Right lung (tissue), 5 donors: ENCODE results near the gene SHF. TPM values are rescaled to one million over a fixed set of nuclear protein-coding genes. Genes with fewer than 3 reads are reported as not detected.

Experiments used
- DNase-seq, 2 donors: peaks; one replicate each; pipeline ENCODE4 v3.0.0-alpha.2; 2013
- polyA plus RNA-seq, 5 donors: library from polyadenylated mRNA; unstranded; fragments of 120-200 nt; gene quantifications; one replicate each; pipeline versions ENCODE4 v1.2.1 to v1.2.3, GENCODE V29; 2013; ENCODE audit warnings: inconsistent platforms in 1 of 5, low replicate concordance in 1 of 5; ENCODE audit not compliant: insufficient read length in 5 of 5, insufficient read depth in 1 of 5

Gene SHF
- polyA plus RNA-seq, 5 donors = 29.6 to 40.9 (median 35.3) TPM

- no peak for DNase-seq
These were observed 58.1 kb downstream of the SHF start, which contains the start of the genes DUOX1 and DUOXA1 for GRCh38 chr15:45129651-45130129. TSS of gene DUOX1 (plus strand) at chr15:45129994. CDS start at chr15:45131967, 1,973 bp downstream. TSS of gene DUOXA1 (minus strand) at chr15:45129879. CDS start at chr15:45123014, 6,865 bp downstream.

DNA sequence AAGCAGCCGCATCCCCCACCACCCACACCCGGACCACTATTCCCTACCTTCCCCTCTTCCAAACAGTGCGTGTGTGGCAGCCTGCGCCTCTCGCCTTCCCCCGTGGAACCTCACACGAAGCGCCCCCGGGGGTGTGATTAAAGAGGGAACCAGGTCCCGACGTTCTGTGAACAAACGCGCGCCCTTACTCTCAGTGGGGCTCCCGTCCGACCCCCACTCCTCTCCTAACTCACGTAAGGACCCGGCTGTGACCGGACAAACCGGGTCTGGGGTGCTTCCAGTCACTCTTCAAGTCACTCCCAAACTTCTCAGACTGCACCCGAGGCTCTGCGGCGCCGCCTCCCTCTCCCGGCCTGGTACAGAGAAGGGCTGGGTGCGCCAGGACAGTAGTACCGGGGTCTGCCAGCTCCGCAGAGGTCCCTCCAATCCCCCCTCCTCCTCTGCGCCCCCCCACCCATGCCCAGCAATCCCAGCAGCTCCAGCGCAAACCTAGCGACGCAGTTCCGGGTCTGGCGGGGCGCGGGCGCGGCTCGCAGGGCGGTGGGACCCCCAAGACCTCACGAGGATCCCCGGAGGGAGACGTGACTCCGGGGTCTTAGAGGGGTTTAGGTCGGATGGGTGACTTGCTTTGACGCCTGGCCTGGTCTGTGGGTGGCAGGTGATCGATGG lies 58.7 kb downstream of the SHF start:
- no peak for DNase-seq

DNA sequence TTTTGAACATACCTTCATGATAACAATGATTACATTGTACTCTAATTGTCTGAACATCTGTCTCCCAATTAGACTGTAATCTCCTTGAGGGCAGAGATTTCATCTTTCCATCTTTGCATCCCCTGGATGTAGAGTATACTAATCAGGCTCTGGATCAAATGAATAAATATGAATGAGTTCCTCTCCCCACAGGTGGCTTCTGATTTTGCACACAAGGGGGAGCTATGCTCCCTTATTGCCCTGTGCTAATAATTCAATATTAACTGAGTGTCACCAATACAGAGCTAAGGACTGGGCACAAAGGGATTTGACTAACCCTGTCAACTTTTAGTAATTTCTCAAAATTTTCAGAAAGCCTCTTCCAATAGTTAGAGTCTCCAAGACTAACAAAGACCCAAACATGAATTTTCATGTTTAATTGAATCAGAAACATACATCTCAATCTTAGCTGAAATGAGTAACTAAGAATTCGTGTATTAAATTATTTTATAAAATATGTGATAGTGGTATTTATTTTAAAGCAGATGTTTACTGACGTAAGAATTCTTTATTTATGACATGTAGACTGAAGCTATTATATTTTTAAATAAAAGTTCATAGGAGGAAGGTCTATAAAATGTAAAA lies 61.1 kb downstream of the SHF start:
- no peak for DNase-seq

DNA sequence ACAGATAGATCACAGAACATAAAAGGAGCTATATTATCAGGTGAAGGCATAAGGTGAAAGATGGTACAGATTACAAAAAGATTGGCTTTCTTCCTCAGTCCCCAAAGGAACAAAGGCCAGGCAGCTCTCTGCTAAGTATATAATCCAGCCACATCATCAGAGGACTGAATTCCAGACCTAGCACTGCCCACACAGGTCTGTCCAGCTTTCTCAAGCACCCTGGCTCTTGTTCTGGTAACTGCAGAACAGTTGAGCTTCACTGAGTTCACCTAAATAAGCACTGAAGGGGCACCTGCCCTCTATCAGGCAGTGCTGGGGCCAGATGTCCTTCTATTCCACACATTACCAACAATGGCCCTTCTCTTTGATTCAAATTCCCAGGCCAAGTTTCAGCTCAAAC lies 64.4 kb downstream of the SHF start:
- DNase-seq = no peak

DNA sequence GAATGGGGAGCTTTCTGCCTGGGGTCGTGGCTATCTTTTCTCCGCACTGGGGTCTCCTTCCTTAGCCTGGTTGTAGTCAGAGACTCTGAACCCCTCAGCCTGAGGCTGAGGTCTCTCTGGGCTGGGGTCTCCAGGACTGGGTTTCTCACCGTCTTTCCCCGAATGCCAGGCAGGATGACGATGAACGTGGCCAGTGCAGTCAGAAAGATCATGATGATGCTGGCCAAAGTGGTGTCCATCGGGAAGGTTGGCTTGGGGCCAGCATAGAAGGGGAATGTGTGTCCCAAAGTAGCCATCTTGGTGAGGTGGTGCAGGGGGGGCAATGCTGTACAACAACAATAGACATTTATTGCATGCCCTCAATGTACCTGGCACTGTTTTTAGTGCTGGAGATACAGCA lies 65.0 kb downstream of the SHF start:
- no peak for DNase-seq

DNA sequence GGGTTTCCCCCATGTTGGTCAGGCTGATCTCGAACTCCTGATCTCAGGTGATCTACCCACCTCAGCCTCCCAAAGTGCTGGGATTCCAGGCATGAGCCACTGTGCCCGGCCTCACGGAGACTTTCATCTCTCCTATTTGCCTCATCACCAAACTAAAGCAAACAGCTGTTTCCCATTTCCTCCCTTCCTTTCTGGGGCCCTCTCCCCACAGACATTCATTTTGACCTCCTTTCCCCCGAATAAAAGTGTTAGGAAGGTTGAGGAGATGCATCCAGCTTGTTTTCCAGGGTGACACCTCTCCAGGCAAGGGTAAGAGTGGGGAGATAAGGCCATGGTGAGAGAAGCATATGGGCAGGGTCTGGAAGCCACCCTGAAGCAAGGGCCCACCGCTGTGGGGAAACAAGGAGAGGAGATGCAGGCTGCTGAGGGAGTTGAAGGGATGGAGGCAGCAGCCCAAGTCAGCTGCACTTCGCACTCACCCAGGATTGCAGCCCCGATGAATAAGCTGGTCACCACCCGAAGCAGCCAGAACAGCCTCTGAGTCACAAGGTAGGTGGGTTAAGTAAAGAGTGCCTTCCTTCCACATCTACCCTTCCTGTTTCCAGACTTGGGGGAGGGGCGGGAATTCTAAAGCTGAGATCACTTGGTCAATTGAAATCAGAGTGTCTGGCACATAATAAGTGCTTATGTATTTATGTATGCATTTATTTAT lies 65.9 kb downstream of the SHF start:
- no peak for DNase-seq

DNA sequence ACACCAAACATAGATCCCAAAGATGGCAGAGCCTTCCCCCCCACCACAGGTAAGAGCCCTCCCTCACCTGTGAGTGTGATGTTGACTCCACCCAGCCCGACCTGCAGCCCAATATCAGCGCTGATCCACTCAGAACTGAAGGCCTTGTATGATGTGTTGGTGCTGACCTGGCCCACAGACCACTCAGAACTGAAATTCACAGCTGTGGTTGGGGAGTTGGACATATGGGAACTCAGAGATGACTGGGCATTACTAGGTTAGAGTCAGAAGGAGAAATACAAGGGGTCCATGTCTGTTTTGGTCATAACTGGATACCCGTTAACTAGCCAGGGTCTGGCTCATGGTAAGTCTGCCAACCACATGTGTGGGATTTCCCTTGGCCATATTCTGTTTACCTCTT lies 66.7 kb downstream of the SHF start:
- no peak for DNase-seq

GRCh38 chr15:45120081-45120972 lies 67.4 kb downstream of the SHF start:
- DNase-seq = no peak

DNA sequence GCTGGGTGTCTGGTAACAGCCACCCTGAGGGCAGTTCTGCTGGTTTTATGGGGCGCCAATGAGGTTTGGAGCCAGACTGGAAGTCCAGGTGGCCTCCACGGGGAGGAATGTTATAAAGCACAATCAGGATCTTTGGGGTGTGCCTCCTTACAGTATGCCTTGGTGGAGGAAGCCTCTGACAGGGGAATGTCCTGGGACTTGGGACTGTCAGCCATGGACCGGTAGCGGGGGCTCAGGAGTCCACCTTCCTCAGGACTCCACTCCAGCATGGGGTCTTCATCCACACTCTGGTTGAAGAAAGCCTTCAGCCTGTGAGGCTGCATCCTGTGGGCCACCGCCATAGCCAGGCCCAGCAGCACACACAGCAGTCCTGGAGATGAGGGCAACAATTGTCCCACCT lies 68.8 kb downstream of the SHF start:
- no peak for DNase-seq

DNA sequence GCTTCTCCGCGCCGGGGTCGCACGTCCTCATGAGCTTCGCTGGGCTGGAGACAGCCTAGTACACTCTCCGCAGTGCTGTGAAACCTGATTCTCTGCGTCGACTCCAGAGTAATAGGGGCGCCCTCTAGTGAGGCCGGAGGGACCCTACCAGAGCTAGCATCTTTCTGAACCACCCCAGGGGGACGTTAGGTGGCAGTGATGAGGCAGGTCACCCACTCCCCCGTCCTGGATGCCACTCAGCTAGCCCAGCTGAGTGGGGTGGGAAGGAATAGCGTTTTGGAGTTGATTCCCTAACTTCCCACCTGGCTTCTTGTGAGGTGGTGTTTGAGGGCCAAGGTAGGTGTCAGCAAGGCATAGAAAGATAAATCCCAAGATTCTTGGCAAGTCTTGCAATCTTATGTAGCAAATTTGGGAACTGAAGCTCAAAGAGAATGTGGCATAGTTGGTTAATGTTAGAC lies 69.6 kb downstream of the SHF start:
- peak; percentile 83 to 88 for DNase-seq

DNA sequence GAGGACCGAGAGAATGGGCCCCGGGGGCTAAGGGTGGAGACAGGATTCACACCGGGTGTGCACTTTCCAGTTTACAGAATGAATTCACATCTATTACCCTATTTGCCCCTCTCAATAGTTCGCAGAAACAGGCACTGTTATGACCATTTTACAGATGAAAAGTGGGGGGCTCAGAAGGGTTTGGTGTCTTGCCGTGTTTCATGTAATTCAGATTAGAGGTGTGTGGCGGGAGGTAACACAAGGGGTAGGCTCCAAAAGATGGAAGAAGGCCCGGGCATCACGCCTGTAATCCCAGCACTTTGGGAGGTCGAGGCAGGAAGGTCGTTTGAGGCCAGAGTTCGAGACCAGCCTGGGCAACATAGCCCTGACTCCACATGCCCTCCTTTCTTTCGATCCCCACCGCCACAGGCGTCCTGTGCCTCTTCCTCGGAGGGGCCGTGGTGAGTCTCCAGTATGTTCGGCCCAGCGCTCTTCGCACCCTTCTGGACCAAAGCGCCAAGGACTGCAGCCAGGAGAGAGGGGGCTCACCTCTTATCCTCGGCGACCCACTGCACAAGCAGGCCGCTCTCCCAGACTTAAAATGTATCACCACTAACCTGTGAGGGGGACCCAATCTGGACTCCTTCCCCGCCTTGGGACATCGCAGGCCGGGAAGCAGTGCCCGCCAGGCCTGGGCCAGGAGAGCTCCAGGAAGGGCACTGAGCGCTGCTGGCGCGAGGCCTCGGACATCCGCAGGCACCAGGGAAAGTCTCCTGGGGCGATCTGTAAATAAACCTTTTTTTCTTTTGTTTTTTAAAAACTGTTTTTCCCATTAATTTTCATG lies 70.2 kb downstream of the SHF start:
- DNase-seq = no peak

Other genes with a start within 250 kb of the SHF start
- not detected for gene TERB2, start 231.3 kb downstream of the SHF start, polyA plus RNA-seq
- 10 to 100 TPM; 26.7 to 31.4 (median 28.8) TPM for gene SORD, start 164.8 kb downstream of the SHF start, polyA plus RNA-seq
- under 1 TPM; 0.25 to 0.66 (median 0.28) TPM for gene DUOX2, start 73.8 kb downstream of the SHF start, polyA plus RNA-seq
- under 1 TPM in 3 of 5 donors, not detected in 2; 0.10 to 0.21 (median 0.14) TPM for gene DUOXA2, start 73.6 kb downstream of the SHF start, polyA plus RNA-seq
- 1 to 10 TPM in 3 of 5 donors, under 1 TPM in 2; 0.65 to 1.7 (median 1.4) TPM for gene DUOXA1, start 58.1 kb downstream of the SHF start, polyA plus RNA-seq
- 1 to 10 TPM; 5.2 to 7.8 (median 6.6) TPM for gene DUOX1, start 58.0 kb downstream of the SHF start, polyA plus RNA-seq
- under 1 TPM; 0.25 to 0.84 (median 0.36) TPM for gene SLC28A2, start 64.3 kb upstream of the SHF start, polyA plus RNA-seq
- gene GATM, start 190.6 kb upstream of the SHF start, polyA plus RNA-seq = 10 to 100 TPM; 19.8 to 27.5 (median 20.5) TPM